HG02870 (cell line): ENCODE results near the gene ZP3.
A peak's percentile ranks its signal among the peaks of the same experiment; 100 is the strongest.
"Not testable (repeated sequence)": the region's sequence is repeated elsewhere in the genome, so short reads cannot be mapped to it uniquely, and the experiment has no call there.

Experiments
- ATAC-seq: cut with Tn5 transposase; IDR thresholded peaks from one replicate; pipeline ENCODE4 v1.9.1; 2021; ENCODE audit warnings: mild to moderate bottlenecking, moderate library complexity; ENCODE audit not compliant: unreplicated experiment

ZP3 gene

GRCh38 chr7:76439120-76439888, 14.6 kb downstream of the ZP3 start:
- not testable (repeated sequence) for ATAC-seq

DNA sequence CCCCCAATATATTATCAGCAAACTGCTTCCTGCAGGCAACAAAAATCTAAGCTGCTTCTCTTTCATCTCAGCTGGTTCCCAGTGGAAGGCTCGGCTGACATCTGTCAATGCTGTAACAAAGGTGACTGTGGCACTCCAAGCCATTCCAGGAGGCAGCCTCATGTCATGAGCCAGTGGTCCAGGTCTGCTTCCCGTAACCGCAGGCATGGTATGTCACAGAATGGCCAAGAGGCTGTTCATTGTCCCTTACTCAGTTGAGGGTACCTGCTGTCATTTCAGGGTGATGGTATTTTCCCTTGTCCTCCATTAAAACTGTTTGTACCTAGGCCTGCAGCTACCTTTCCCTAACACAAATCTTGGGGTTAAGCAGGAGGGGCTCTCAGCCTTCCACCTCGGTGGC, 15.7 kb downstream of the ZP3 start:
- ATAC-seq: not testable (repeated sequence)

DNA sequence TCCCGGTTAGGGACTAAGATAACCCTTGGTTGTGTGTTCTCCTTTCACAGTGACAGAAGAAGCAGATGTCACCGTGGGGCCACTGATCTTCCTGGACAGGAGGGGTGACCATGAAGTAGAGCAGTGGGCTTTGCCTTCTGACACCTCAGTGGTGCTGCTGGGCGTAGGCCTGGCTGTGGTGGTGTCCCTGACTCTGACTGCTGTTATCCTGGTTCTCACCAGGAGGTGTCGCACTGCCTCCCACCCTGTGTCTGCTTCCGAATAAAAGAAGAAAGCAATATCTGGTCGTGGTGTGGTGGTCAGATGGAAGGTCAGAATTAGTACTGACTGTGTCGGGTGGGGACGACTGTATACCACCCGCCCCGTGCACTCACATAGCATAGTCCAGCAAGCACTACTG, 17.0 kb downstream of the ZP3 start:
- ATAC-seq: not testable (repeated sequence)

DNA sequence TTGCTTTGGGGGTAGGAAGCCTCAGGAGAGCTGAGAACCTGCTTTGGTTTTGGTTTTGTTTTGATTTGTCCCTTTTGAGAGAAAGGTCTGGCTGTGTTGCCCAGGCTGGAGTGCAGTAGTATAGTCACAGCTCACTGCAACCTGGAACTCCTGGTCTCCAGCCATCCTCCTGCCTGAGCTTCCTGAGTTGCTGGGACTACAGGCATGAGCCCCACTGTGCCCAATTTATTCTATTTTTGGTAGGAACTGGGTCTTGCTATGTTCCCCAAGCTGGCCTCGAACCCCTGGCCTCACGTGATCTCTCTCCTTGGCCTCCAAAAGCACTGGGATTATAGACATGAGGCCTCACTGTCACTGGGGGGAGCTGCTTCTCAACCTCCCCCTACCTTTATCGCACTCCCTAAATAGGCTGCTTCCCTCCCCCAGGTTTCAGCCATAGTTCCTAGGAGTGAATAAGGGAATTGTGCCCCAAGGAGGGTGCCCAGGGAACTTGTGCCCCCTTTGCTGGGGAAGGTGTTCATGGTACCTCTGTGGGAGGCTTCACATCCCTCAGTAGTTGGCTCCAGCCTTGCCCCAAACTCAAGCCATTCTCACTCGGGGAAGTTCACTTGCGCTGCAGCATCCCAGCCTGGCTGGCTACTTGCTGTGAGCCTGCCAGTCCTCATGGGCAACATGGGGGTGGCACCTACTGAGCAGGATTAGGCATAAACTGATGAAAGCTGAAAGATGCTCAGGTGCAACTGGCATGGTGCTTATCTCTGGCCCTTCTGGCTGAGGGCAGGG, 18.1 kb downstream of the ZP3 start:
- not testable (repeated sequence) for ATAC-seq

- ATAC-seq: not testable (repeated sequence)
These were observed 19.1 kb downstream of the ZP3 start for GRCh38 chr7:76443846-76444245.

- peak; percentile 83 for ATAC-seq
These were observed 20.8 kb downstream of the ZP3 start for GRCh38 chr7:76445577-76446008.

- ATAC-seq: not testable (repeated sequence)
These were observed 32.3 kb downstream of the ZP3 start for GRCh38 chr7:76457017-76457416.

DNA sequence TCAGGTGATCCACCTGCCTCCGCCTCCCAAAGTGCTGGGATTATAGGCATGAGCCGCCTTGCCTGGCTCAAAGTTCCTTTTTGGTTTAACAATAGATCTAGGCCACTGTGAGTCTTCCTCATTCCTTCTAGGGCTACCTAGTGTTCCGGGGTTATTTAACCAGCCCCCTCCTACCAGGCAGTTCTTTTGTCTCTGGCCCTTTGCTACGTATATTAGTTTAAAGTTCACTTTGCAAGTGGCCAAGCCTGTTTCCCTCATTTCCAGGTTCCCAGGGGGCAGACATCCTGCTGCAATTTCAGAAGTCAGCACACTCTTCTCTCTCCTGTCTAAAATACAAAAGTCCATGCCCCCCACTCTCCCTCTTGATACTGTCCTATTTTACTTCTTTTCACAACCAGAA, 33.8 kb downstream of the ZP3 start:
- ATAC-seq: not testable (repeated sequence)

DNA sequence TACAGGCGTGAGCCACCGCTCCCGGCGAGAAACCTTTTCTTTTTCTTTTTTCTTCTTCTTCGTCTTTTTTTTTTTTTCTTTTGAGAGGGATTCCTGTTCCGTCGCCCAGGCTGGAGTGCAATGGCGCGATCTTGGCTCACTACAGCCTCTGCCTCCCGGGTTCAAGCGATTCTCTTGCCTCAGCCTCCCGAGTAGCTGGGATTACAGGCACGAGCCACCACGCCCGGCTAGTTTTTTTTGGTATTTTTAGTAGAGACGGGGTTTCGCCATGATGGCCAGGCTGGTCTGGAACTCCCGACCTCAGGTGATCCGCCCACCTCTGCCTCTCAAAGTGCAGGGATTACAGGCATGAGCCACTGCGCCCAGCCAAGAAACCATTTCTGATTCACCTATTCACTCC, 36.0 kb downstream of the ZP3 start:
- not testable (repeated sequence) for ATAC-seq

GRCh38 chr7:76461464-76462101, 36.8 kb downstream of the ZP3 start, which contains the start of gene DTX2:
DTX2 (plus strand) TSS chr7:76461709; CDS start chr7:76480510, 18,801 bp downstream.
- peak; percentile 96 for ATAC-seq

GRCh38 chr7:76462271-76462882, 37.6 kb downstream of the ZP3 start:
- ATAC-seq: not testable (repeated sequence)

- ATAC-seq: not testable (repeated sequence)
These were observed 40.2 kb downstream of the ZP3 start for GRCh38 chr7:76464959-76465358.

DNA sequence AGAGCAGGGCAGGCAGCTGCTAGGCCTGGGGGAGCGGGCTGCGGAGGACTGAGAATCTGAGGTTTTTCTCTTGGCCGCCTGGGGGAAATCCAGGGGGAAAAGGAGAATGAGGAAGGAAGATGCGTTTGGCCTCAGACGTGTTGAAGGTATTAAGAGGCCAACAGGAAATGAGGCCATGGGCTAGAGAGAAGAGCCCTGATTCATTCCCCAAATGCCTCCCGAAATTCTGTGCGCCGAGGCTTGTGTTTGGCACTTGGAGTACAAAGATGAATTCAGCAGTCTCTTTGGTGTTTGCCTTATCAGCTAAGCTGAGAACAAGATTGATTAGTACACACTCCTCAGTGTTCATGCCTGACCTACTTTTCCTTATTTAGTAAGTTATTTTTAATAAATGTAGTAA, 41.2 kb downstream of the ZP3 start:
- ATAC-seq: not testable (repeated sequence)

DNA sequence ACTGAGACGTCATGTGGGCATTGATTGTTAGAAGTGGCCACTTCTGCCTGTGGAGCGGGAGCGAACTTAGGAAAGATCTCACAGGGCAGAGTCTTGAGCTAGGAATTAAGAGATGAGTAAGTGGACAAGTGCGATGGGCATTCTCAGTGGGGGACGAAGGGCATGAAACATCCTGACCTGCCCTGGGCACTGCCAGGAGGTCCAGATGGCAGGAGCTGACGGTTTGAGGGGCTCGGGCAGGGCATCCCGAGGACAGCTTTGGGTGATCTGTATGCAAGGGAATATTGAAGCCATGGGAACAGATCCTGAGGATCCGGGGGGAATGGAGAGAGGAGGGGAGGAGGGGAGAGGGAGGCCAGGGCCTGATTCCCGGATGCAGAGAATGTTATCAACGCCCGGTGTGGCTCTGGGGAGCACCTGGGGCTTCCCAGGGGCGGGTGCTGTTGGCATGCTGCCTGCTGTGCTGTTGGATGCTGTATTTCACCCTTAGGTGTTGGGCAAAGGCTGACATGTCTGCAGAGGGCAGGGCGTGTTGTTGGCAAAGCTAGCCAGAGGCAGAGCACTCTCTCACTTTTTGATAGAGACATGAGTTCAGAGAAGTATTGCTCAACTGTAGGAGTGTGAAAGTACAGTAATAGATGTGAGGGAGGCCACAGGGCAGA, 43.1 kb downstream of the ZP3 start:
- not testable (repeated sequence) for ATAC-seq

DNA sequence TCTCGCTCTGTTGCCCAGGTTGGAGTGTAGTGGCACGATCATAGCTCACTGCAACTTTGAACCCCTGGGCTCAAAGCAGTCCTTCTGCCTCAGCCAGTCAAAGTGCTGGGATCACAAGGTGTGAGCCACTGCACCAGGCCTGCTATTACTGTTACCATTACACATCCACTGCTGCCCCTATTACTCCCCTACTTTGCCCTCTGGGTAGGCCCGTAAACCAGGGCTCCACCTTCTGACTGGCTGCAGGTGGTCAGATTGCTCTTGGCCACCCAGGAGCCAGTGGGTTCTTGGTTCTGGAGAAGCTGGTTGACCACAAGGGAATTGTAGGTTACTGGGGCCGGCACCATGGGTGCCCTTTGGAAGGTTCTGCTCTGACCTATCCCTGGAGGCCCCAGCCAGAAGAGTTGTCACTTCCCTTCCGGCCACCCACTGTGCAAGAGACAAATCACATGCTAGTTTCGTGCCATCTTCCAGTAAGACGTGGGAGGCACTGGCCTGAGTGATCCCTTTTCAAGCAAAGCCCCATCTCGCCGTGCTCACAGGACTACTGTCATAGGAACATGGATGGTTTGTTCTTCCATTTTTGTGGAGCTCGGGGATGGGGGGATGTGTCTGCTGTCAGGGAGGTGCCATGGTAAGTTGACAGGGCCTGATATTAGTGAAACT, 46.9 kb downstream of the ZP3 start:
- ATAC-seq: not testable (repeated sequence)

DNA sequence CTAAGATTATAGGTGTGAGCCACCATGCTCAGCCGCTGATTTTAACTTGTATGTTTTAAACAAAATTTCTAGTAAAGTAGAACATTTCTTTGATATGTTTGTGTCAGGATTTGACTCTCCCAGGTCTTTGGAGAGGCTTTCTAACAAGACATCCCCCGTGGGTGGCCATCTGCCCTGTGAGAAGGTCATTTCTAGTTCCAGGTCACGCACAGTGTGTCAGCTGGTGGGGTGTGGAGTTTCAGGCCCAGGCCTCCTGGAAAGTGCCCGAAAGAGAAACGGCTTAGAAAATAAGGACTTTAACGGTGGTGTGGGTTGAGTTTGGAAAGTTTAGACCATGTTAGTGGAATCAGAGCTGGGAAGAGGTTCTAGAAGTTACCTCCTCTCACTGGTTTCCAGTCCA, 48.3 kb downstream of the ZP3 start:
- not testable (repeated sequence) for ATAC-seq

- not testable (repeated sequence) for ATAC-seq
These were observed 51.5 kb downstream of the ZP3 start for GRCh38 chr7:76476280-76476679.

GRCh38 chr7:76476742-76477474, 52.2 kb downstream of the ZP3 start:
- not testable (repeated sequence) for ATAC-seq

DNA sequence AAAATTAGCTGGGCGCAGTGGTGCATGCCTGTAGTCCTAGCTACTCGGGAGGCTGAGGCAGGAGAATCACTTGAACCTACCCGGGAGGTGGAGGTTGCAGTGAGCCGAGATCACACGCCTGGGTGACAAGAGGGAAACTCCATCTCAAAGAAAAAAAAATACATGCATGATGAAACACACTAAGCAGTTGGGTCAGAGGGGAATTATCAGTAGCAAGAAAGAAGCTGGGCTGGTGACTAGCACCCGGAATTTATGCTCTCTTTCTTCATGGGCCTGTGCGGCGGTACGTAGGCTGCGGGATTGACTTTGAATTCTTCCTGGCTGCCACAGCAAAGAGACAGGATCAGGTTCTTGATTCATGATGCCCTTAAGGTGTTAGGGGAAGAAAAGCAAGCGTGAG, 54.9 kb downstream of the ZP3 start:
- ATAC-seq: not testable (repeated sequence)
